Mesenchymal stem cell (in vitro differentiated cells and primary cell): ENCODE results near the gene IQUB. TPM values are rescaled to one million over a fixed set of nuclear protein-coding genes. Genes with fewer than 3 reads are reported as not detected.
"Not testable (repeated sequence)": the region's sequence is repeated elsewhere in the genome, so short reads cannot be mapped to it uniquely, and the experiment has no call there.

Experiments
- DNase-seq: peaks from one replicate; pipeline ENCODE4 v3.0.0-alpha.2; 2013
- H2AFZ ChIP-seq: one replicate; pipeline ENCODE4 v1.6.1; 2013; ENCODE audit warnings: low read depth, mild to moderate bottlenecking, control low read depth, inconsistent platforms, low read length, moderate library complexity
- H2AK5ac ChIP-seq: 2 replicates; pipeline ENCODE4 v1.6.1; 2013; ENCODE audit warnings: low read length, moderate library complexity, mild to moderate bottlenecking, inconsistent platforms; ENCODE audit not compliant: severe bottlenecking
- H2BK120ac ChIP-seq: one replicate; pipeline ENCODE4 v1.6.1; 2013; ENCODE audit warnings: low read depth, mild to moderate bottlenecking, inconsistent platforms, low read length, moderate library complexity
- H2BK12ac ChIP-seq, 2 experiments: one replicate each; pipeline ENCODE4 v1.6.1; 2013; ENCODE audit warnings: inconsistent platforms in 2 of 2, low read length in 2 of 2, mild to moderate bottlenecking in 2 of 2, moderate library complexity in 2 of 2, control low read depth in 1 of 2
- H2BK15ac ChIP-seq: one replicate; pipeline ENCODE4 v1.6.1; 2013; ENCODE audit warnings: mild to moderate bottlenecking, low read depth, inconsistent platforms; ENCODE audit not compliant: poor library complexity, severe bottlenecking
- H2BK5ac ChIP-seq: 2 replicates; pipeline ENCODE4 v1.6.1; 2013; ENCODE audit warnings: low read depth, mild to moderate bottlenecking, low read length, control low read depth, inconsistent platforms; ENCODE audit not compliant: poor library complexity, severe bottlenecking
- H3K14ac ChIP-seq, 2 experiments: one replicate each; pipeline ENCODE4 v1.6.1; 2013; ENCODE audit warnings: inconsistent platforms in 2 of 2, low read length in 2 of 2, control low read depth in 1 of 2, mild to moderate bottlenecking in 1 of 2, moderate library complexity in 1 of 2
- H3K18ac ChIP-seq, 2 experiments: one replicate each; pipeline ENCODE4 v1.6.1; 2013; ENCODE audit warnings: inconsistent platforms in 2 of 2, low read length in 2 of 2, control low read depth in 1 of 2, low read depth in 1 of 2, mild to moderate bottlenecking in 1 of 2
- H3K23ac ChIP-seq, 2 experiments: one replicate each; pipeline ENCODE4 v1.6.1; 2013; ENCODE audit warnings: inconsistent platforms in 2 of 2, low read length in 2 of 2, mild to moderate bottlenecking in 2 of 2, moderate library complexity in 2 of 2, control low read depth in 1 of 2
- H3K27ac ChIP-seq: 2 replicates; pipeline ENCODE4 v1.5.1; 2013; ENCODE audit warnings: mild to moderate bottlenecking, moderate library complexity, low read length, control low read depth, inconsistent platforms; ENCODE audit not compliant: poor library complexity, severe bottlenecking
- H3K27me3 ChIP-seq, 2 experiments: 2 replicates each; pipeline versions ENCODE4 v1.6.1 to v1.7.0; 2013; ENCODE audit warnings: low read length in 2 of 2, mild to moderate bottlenecking in 2 of 2, moderate library complexity in 2 of 2, control low read depth in 1 of 2, inconsistent platforms in 1 of 2; ENCODE audit not compliant: control insufficient read depth in 1 of 2, insufficient read depth in 1 of 2
- H3K36me3 ChIP-seq, 2 experiments: 2 replicates each; pipeline versions ENCODE4 v1.6.1 to v1.7.0; 2013; ENCODE audit warnings: low read length in 2 of 2, control low read depth in 1 of 2, inconsistent platforms in 1 of 2, low read depth in 1 of 2, mild to moderate bottlenecking in 1 of 2; ENCODE audit not compliant: insufficient read depth in 2 of 2, control insufficient read depth in 1 of 2
- H3K4ac ChIP-seq, 2 experiments: one replicate each; pipeline ENCODE4 v1.6.1; 2013; ENCODE audit warnings: inconsistent platforms in 2 of 2, low read length in 2 of 2, mild to moderate bottlenecking in 2 of 2, moderate library complexity in 2 of 2, control low read depth in 1 of 2, low read depth in 1 of 2
- H3K4me1 ChIP-seq: 2 replicates; pipeline ENCODE4 v1.6.1; 2013; ENCODE audit warnings: low read depth, low read length, control low read depth; ENCODE audit not compliant: control insufficient read depth, insufficient read depth
- H3K4me2 ChIP-seq: 2 replicates; pipeline ENCODE4 v1.6.1; 2013; ENCODE audit warnings: low read length, mild to moderate bottlenecking, inconsistent platforms; ENCODE audit not compliant: poor library complexity, severe bottlenecking
- H3K4me3 ChIP-seq, 2 experiments: 2 replicates each; pipeline versions ENCODE4 v1.5.1 to v1.7.0; 2013; ENCODE audit warnings: low read length in 2 of 2, mild to moderate bottlenecking in 2 of 2, control low read depth in 1 of 2, low read depth in 1 of 2; ENCODE audit not compliant: insufficient read depth in 1 of 2
- H3K79me1 ChIP-seq: replicated peaks from 2 replicates; pipeline ENCODE4 v1.6.1; 2013; ENCODE audit warnings: mild to moderate bottlenecking, control low read depth, low read length, inconsistent platforms; ENCODE audit not compliant: poor library complexity, severe bottlenecking
- H3K9ac ChIP-seq: 2 replicates; pipeline ENCODE4 v1.7.0; 2013; ENCODE audit warnings: mild to moderate bottlenecking, low read length, moderate library complexity
- H3K9me3 ChIP-seq: 2 replicates; pipeline ENCODE4 v1.7.0; 2013; ENCODE audit warnings: mild to moderate bottlenecking, low read length; ENCODE audit not compliant: control insufficient read depth
- H4K8ac ChIP-seq: one replicate; pipeline ENCODE4 v1.6.1; 2013; ENCODE audit warnings: inconsistent platforms, mild to moderate bottlenecking, low read length, moderate library complexity
- H4K91ac ChIP-seq: one replicate; pipeline ENCODE4 v1.6.1; 2013; ENCODE audit warnings: mild to moderate bottlenecking, low read length, inconsistent platforms
- WGBS: methylation state at CpG from one replicate; pipeline ENCODE4 v1.1.7; 2013; ENCODE audit warnings: mixed read lengths; 5-methylcytosine and 5-hydroxymethylcytosine counted together
- small RNA-seq: library from polyadenylated mRNA; stranded (forward); fragments of <200 nt; extraction: miRNeasy Mini kit (QIAGEN cat#:217004); gene quantifications from one replicate; pipeline ENCODE3, GENCODE V24; 2013; ENCODE audit warnings: low read depth

Gene IQUB

DNA sequence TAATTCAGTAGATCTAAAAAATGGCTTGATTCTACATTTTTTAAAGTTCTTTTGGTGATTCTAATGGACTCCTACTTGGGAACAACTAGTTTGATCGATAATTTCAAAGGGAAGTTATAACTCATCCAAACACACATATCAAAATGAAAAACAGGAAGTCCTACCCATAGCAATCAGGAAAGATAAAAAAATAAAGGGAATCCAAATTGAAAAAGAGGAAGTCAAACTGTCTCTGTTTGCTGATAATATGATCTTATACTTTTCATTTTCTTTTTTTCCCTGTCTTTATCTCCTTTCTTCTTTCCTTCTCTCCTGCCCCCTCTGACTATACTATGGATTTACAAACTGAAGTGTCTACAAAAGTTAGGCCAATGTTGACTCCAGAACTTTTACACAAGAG, 118.8 kb downstream of the IQUB start:
- Histone ChIP-seq H2BK5ac (no peak overlapping the region), H3K79me1 (no peaks in the 10 kb centered on the region), H2BK12ac (no peak overlapping the region), H3K9ac (no peak overlapping the region), H3K27ac (no peak overlapping the region), H4K8ac (no peak overlapping the region), H4K91ac (no peak overlapping the region), H3K36me3 (no peaks in the 10 kb centered on the region), H3K14ac (no peak overlapping the region), H3K18ac (no peak overlapping the region), H2BK120ac (no peak overlapping the region), H3K27me3 (no peaks in the 10 kb centered on the region), H2AK5ac (no peak overlapping the region), H3K9me3 (peaks cover 8% of the 10 kb centered on the region), H3K23ac (no peak overlapping the region), H3K4me2 (no peak overlapping the region), H3K4ac (no peak overlapping the region), H3K4me1 (no peaks in the 10 kb centered on the region), H2AFZ (no peak overlapping the region), H2BK15ac (no peak overlapping the region), H3K4me3 (no peak overlapping the region)
- 83% methylated on average over 1 of the region's 1 CpG for WGBS
- no peak for DNase-seq

DNA sequence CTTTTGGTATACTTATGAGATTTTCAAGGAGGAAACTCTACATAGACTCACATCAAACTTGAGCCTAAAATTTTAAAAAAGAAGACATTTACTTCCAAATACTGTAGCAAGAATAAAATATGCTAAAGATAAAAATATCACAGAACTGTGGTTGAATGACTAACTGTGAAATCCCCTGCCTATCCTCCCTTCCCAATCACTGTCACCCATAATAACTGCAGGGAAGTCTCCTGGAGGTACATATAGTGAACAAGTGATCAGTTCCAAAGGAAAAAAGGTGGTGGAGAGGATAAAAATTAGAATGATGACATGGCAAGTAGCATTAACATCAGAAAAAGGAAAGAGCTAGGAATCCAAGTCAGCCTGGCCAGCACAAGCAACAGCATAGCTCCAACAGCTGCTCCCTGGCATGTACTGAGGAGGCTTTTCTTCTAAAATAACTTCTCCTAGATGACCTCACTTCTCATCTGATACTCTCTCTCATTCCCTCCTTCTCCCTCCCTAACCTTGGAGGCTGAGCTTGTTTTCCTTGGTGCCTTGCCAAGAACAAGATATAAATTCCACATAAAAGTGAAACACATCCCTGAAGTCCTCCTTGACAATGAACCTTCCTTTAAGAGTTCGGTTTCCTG, 124.0 kb downstream of the IQUB start:
- peak; percentile 49 for DNase-seq
- WGBS = no CpG with 5 or more reads among the region's 1 CpG
- no peak overlapping the region for H4K91ac ChIP-seq

DNA sequence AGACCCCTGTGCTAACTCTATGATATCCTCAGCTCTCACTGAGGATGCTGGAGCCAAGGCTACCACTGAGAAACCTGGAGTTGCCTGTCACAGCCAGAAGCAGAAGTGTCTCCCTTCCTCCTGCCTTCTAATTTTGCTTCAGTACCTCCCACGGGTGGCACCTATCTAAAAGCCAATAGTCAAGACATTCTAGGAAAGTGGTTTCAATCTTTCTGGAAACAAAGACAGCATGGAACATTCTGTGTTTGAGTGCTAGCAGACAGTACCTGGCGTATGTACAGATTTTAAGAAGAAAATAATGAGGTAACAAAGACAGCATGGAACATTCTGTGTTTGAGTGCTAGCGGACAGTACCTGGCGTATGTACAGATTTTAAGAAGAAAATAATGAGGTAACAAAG, 126.4 kb downstream of the IQUB start:
- H3K27me3 ChIP-seq = not testable (repeated sequence)

More for the DNA sequence above, 124.0 kb downstream of the IQUB start:
- Histone ChIP-seq H3K23ac (no peak overlapping the region), H2BK12ac (no peak overlapping the region), H3K27ac (peak overlapping the region; percentile 94), H3K18ac (no peak overlapping the region), H3K4me3 (no peak overlapping the region), H2BK15ac (no peak overlapping the region), H3K4ac (no peak overlapping the region), H2BK120ac (no peak overlapping the region), H3K79me1 (no peaks in the 10 kb centered on the region), H3K4me2 (no peak overlapping the region), H3K27me3 (no peaks in the 10 kb centered on the region), H3K14ac (no peak overlapping the region), H2BK5ac (no peak overlapping the region), H3K9ac (no peak overlapping the region), H3K36me3 (no peaks in the 10 kb centered on the region), H3K9me3 (no peaks in the 10 kb centered on the region), H4K8ac (no peak overlapping the region), H3K4me1 (peaks cover 2% of the 10 kb centered on the region), H2AFZ (no peak overlapping the region), H2AK5ac (no peak overlapping the region)

More for the DNA sequence above, 126.4 kb downstream of the IQUB start:
- not testable (repeated sequence) for H3K36me3 ChIP-seq, H2BK12ac ChIP-seq, H2BK5ac ChIP-seq, H2BK120ac ChIP-seq, H3K18ac ChIP-seq, H4K91ac ChIP-seq, H2BK15ac ChIP-seq, H3K4me3 ChIP-seq, H3K4me2 ChIP-seq, H3K23ac ChIP-seq, H2AK5ac ChIP-seq, H3K14ac ChIP-seq, H3K4ac ChIP-seq, H2AFZ ChIP-seq, H3K9me3 ChIP-seq, DNase-seq, H3K27ac ChIP-seq, H3K9ac ChIP-seq, H3K79me1 ChIP-seq, H3K4me1 ChIP-seq
- H4K8ac ChIP-seq = peak overlapping the region; percentile 12
- 100% methylated on average over 4 of the region's 4 CpGs for WGBS

Small RNAs within 50 kb of the gene (small RNA-seq; reads per million reads assigned to genes)
- gene RNU6-296P = not detected
